ENCODE data around the gene RNF220.
"Not testable (repeated sequence)": the region's sequence is repeated elsewhere in the genome, so short reads cannot be mapped to it uniquely, and the experiment has no call there.

Gene RNF220

DNA sequence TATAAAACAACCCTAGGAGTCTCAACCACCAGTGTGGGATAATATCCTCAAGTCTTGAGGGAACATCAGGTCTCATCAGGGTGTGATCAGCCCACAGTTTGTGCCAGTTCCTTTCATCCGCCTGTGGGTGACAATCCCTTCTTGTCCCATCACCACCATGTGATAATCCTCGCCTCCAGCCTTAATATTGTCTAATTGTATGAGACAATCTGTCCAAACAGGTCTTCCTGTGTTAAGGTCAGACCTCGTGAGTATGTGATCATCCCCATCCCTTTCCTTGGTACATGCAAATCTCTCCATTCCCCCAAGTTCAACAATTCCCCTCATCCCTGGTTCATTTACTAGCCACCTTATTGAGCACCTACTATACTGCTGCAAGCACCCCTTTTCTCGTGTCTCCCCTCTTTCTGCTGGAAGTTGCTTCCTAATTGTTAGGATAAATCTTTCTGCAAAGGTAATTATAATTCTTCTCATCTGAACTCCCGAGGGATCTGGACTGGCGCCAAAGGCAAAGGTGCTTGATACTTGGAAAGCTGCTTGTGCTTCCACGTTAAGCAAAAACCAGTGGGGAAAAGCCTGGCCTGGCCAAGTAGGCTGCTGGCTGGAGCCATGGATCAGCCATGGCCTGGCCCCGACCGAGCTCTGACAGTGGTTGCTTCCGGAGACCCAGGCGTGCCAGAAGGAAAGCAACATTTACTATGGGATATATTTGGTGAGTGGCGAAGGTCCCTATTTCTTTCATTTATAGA lies 92.5 kb downstream of the RNF220 start:
- no peak for DNase-seq

DNA sequence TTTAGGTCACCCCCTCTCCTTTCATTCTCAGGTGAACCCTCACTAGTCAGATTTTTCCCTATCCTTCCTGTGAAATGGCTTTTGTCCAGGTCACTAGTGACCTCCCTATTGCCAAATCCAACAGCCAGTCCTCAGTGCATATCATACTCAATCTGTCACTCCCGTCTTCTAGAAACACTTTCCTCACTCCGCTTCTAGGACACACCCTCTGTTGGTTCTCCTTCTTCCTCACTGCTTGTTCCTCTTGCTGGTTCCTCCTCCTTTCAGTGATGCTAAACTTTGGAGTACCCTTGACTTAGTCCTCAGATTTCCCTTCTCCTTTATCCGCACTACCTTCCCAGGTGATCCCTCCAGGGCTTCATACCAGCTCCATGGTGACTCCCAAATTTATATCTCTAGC lies 94.3 kb downstream of the RNF220 start:
- DNase-seq: no peak

- DNase-seq: no peak
Observed at GRCh38 chr1:44500181-44501046, 95.4 kb downstream of the RNF220 start.

DNA sequence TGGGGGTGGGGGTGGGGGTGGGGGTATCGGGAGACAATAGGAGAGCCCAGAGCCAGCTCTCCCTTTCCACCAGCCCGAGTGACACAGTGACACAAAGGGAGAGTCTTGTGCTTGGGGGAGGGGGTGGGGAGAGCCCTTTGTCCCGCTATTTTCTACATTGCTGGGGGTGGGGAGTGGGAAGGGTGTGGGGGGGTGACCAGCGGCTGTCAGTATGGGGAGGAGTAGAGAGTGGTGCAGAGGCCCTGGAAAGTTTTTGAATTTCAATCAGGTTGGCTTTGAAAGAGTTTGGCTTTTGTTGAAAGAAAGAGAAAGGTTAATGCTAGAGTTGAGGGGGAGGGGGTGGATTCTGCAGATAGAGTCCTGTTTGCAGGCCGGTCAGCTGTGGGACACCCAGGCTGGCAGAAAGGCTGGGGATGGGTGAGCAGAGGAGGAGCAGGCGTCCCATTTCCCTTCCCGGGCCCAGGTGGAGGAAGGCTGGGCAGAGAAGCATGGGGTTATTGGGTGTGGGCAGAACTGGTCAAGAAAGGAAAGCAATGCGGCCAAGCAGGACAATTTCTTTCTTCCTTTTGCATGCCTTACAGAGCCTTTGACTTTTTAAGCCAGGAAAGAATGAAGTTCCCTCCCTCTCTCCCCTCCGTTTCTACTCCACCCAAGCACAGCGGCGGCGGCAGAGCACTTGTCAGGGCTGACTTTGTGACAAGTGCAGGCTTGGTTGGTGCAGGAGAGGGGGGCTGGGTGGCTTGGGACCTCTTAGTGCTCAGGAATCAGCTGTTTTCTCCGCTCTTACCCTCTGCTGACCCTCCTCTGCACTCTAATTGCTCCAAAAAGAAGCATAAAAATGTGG lies 96.2 kb downstream of the RNF220 start:
- DNase-seq: no peak

DNA sequence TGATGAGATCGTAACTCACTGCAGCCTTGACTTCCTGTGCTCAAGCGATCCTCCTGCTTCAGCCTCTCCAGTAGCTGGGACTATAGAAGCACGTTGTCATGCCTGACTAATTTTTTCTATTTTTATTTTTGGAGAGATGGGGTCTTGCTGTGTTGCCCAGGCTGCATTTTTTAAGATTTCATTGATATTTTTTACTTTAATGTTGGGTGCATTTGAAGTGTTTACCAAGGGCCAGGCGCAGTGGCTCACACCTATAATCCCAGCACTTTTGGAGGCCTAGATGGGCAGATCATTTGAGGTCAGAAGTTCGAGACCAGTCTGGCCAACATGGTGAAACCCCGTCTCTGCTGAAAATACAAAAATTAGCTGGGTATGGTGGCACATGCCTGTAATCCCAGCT lies 97.8 kb downstream of the RNF220 start:
- DNase-seq: not testable (repeated sequence)

DNA sequence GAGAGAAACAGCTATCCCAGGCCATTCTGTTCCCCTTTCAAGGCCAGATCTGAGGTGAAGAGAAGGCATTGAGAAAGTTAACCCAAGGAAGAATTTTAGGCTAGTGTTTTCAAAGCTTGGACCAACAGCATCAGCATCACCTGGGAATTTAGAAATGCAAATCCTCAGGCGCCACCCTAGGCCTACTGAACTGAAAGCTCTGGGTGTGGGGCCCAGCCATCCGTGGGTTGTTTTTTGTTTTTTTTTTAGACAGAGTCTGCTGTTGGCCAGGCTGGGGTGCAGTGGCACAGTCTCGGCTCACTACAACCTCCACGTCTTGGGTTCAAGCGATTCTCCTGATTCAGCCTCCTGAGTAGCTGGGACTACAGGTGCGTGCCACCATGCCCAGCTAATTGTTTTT lies 98.6 kb downstream of the RNF220 start:
- DNase-seq: no peak

GRCh38 chr1:44505210-44505993 lies 100.3 kb downstream of the RNF220 start:
- no peak for DNase-seq

- no peak for DNase-seq
Observed at GRCh38 chr1:44507490-44508396, 102.7 kb downstream of the RNF220 start.

DNA sequence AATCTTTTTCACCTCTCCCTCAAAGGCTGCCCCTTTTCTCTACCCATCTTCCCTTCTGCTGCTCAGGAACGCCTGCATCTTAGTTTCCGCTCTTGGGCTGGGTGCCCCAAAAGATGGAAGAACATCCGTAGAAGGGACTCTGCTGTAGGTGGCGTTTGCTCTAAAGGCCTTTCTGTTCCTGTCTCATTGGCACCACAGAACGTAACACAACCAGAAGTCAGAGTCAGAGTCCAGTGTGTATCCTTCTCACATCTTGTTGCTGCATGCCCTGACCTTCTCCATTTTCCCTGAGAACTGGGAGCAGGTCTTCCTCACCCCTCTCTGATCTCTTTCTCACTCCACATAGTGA lies 103.3 kb downstream of the RNF220 start:
- no peak for DNase-seq

- DNase-seq: no peak
Observed at GRCh38 chr1:44511363-44511762, 106.3 kb downstream of the RNF220 start.

DNA sequence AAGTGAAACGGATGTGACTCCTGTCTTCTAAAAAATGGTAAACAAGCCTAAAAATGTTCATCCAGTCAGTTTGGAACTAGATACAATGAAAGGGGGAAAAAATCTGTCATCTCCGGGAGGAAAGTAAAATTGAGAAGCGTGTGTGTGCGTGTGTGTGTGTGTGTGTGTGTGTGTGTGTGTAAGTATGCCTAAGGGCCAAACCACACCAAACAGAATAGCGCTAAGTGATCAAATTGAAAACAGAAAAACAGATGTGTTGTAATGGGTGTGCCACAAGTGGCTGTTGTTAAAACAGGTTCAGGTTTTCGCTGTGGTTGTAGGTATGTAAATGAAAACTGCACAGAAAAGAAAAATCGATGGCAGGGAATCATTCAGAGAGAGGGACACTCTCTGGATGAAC lies 106.7 kb downstream of the RNF220 start:
- no peak for DNase-seq

- DNase-seq: no peak
Observed at GRCh38 chr1:44512313-44512885, 107.3 kb downstream of the RNF220 start.

GRCh38 chr1:44513111-44513510 lies 108.1 kb downstream of the RNF220 start:
- no peak for DNase-seq

DNA sequence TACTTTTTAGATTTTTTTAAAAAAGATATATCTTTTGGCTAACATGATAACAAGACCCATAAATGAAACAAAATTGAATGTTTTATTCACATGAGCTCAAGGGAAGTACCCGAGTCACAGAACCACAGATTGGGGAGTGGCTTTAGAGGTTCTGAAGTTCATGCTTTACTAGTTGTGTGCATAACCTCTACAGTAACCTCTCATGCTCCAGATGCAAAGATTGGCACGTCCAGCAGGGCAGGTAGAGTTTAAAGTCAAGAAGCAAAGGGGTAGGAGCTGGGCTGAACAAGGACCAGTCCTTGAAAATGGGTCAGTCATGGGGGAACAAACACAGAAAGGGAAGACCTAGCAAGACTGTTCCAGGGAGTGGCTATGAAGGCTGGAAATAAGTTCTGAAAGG lies 109.6 kb downstream of the RNF220 start:
- no peak for DNase-seq

DNA sequence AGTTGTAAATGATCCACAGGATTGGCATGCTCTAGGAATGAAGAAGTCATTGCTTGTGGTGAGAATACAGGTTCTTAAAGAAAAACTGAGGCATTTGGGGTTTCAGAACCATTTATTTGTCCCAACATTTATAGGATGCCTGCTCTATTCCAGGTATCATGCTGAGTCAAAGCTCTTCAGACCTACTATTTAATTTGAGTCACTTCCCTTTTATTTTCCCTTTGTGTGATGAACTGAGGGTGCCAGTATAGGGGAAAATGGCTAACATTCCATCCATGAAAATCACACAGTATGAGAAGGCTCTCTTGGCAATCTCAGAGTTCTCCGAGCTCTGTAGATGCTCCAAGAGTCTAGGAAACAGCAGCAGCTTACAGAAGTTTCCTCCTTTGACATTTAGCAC lies 110.4 kb downstream of the RNF220 start:
- no peak for DNase-seq

DNA sequence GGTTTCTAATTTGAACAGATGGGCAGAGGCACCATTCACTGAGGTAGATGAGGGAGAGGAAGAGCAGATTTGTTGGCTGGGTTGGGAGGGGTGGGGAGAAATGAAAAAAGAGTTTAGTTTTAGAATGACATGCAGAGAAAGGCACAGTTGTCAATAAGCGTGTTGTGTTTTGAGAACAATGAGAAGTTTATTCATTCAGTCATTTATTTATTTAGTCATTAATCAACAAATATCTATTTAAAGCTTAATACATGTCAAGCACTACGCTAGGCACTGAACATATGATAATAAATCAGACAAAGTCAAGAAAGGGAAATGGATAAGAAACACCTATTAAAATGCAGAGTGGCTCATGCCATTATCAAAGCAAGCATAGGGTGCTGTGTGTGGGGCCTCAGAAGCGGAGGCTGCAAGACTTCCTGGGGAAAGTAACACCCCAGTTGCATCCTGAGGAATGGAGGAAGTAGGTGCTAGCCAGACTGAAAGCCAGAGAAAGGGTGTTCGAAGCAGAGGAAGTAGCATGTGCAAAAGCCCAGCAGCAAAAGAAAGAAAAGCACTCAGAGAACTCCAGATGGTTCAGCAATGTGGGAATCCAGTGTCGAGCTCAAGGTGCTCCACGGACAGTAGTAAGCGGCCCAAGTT lies 114.1 kb downstream of the RNF220 start:
- no peak for DNase-seq

GRCh38 chr1:44521378-44522080 lies 116.5 kb downstream of the RNF220 start:
- no peak for DNase-seq

GRCh38 chr1:44523593-44524591 lies 118.8 kb downstream of the RNF220 start:
- DNase-seq: no peak
